HG03575 (cell line): ENCODE measurements around the gene TRAPPC12.
"Not testable (repeated sequence)": the region's sequence is repeated elsewhere in the genome, so short reads cannot be mapped to it uniquely, and the experiment has no call there.

Experiments
- ATAC-seq: cut with Tn5 transposase; IDR thresholded peaks from one replicate; pipeline ENCODE4 v1.9.1; 2021; ENCODE audit not compliant: unreplicated experiment, insufficient number of reproducible peaks, low FRiP score; ENCODE audit errors: extremely low read depth

TRAPPC12 gene

DNA sequence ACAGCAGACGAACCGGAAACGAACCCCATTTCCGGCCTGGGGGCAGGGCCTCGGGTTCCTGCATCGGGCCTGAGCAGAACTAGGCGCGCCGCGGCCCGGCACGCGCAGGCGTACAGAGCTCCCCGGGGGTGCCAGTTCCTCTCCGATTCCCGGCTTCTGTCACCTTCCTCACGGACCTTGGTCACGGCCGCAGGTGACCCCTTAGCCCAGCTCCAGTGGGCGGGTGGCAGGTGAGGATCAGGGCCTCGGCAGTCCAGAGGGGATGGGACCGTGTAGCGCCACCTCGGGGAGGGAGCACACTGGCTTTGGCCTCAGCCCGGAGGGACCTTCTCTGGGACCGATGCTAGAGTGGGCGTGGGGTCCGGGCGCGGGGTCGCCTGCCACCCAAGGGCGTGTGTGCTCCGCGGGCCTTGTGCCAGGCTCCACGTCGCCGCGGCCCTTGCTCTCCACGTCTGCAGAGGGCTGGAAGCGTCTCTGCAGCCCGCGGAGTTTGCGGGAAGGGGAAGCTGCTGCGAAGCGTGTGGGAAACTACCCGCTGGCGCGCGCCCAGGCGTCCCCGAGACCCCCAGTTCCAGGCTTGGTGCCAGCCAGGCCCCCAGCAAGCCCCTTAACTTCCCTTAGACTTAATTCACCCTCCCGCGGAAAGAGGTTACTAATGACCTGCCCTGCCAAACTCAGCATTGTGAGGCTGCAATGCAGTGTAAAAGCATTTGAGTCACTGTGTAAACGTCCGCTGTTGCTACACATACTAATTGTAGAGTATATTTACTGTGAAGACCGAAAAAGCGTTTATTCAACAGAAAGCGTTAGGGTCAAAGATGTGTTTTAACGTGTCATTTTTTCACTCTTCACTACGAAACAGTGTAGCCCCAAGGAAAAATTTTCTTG, at the start of gene TRAPPC12:
Gene TRAPPC12, plus strand, starts transcription at position 48 of the 888 bp plus-strand sequence. CDS start 7,930 bp downstream, outside the sequence.
- peak; percentile 30 for ATAC-seq

DNA sequence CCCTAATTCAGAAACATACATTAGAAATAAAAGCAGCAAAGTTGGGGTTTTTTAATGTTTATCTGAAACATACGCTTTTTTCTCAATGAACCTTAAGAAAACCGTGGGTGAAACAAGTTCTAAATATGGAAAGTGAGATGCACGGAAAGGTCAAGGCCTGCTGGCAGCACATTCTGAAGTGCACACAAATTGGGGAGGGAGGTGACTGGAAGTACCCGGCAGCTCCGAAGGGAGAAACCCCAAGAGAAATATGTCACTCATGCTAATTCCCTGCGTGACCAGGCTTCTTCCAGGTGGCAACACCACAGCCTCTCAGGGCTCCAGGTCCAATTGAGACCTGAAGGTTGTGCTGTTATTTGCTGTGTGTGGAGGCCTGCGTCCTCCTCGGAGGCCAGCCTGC, 47.4 kb upstream of the TRAPPC12 start:
- ATAC-seq = no peak

DNA sequence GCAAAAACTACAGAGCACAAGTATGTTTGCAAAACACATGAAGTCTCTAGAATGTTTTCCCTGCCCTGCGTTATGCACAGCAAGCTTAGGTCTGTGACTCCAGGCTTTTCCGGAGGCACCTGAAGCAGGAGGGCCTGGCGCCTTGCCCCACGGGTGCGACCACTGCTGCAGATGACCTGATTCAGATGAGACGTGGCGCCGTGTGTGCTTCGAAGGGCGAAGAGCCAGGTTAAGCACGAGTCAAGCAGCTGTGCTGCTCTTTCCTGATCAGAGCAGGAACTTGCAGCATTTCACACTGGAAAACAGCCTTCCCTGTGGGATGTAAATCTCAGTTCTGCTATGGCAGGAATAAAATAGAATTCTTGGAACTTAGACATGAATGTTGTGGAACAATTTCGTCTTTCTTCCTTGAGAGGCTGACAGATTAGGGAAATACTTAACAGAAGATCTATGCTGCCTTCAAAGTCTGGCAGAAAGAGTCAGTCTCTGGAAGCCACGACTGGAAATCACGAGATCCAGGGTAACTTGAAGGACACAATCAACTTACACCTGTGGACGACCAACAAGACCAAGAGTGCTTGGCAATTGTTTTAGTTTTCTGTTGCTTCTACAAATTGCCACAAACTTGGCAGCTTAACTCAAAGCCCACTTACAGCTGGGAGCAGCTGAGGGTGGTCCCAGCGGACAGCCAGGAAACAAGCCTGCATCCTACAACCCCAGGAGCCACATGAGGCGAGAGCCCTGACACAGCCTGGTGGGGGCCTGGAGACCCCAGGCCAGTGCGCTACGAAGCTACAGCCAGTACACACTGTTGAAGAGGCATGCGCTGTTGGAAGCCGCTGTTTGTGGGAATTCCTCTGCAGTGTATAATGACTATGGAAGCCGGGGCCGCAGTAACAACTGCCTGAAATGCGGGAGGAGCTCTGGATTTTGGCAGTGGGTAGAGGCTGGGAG, 44.8 kb upstream of the TRAPPC12 start:
- ATAC-seq = no peak

DNA sequence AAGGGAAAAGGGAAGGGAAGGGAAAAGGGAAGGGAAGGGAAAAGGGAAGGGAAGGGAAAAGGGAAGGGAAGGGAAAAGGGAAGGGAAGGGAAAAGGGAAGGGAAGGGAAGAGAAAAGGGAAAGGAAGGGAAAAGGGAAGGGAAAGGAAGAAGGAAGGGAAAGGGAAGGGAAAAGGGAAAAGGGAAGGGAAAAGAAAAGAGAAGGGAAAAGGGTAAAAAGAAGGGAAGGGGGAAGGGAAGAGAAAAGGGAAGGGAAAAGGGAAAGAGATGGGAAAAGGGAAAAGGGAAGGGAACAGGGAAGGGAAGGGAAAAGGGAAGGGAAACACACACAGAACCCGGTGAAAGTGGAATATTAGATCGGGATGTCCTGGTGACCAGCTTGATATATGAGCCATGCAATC, 42.6 kb upstream of the TRAPPC12 start:
- ATAC-seq = no peak

DNA sequence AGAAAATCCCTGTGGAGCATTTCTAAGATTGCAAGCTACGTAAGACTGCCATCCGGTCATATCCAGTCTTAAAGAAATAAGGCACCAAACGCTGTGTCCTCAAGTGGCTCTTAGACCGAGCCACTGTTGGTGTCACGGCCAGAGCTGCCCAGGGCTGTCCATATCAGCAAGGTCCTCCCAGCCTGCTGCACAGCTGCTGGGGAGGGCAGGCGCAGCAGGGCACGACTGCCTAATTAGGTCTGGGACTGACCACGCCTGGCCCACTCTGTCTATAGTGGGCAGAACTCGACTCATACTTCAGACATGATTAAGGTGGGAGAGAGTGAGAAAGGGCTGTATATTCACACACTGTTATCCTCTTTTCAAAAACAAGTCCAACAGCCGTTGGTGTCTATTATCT, 41.2 kb upstream of the TRAPPC12 start:
- ATAC-seq = no peak

DNA sequence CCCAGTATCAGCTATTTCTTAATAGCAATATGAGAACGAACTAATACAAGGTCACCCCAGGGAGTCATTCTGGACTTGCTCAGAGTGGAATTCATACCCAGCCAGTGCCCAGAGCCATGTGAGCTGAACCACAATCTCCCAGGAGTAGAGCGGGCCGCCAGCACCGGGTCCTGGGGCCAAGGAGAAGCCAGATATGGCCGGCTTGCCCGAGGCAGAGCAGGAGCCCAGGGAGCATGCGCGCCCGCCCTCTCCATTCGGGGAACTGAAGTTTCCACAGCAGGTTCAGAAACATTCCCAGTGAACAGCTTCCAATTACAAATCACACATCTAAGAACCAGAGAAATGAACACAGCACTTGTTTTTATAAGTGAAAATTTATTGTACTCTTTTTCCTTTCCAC, 39.4 kb upstream of the TRAPPC12 start:
- ATAC-seq = no peak

DNA sequence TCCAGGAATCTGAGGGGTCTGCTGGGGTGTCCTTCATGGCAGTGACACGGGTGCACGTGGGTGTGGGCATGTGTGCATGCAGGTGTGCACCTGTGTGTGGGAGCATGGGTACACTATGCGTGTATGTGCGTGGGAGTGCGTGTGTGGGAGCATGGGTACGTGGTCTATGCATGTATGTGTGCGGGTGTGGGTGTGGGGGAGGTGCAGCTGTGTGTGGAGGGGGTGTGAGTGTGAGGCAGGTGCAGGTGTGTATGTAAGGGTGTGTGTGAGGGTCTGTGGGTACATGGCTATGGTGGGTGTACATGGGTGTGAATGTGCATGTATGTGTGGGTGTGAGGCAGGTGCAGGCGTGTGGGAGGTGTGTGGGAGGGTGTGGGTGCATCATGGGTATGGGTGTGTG, 38.2 kb upstream of the TRAPPC12 start:
- no peak for ATAC-seq

DNA sequence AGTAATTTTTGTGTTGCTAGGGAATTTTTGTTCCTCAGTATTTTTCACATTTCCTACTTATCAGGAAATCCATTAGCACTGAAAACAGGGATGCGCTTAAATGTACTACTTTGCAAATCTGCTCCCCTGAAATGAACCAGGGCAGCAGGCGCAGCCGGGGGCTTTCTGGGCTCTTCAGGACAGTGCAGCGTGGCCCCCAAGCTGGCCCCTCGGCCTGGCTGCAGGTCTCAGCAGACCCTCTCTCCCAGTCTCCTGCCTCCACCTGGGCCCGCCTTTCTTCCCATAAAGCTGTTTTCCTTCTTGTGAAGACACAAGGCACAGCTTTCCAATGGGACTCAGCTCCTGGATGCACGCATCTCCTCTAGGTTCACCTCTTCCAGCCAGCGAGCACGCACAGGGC, 37.2 kb upstream of the TRAPPC12 start:
- no peak for ATAC-seq

DNA sequence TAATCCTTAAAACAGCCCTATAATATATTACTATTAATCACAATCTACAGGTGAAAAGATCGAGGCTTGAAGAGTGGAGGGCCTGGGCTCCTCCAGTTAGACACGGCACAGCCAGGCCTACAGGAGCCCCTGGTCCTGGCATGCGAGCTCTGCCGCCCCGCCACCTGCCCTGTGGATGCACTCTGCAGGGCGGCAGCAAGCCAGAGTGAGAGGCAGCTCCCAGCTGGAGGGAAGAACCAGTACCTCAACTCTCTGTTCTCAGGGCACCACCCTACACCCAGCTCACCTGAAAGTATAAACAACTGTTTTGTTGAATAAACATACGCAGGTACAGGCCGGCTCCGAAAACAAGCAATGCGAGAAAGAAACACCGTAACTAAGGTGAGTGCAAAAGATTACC, 36.5 kb upstream of the TRAPPC12 start:
- ATAC-seq = no peak

DNA sequence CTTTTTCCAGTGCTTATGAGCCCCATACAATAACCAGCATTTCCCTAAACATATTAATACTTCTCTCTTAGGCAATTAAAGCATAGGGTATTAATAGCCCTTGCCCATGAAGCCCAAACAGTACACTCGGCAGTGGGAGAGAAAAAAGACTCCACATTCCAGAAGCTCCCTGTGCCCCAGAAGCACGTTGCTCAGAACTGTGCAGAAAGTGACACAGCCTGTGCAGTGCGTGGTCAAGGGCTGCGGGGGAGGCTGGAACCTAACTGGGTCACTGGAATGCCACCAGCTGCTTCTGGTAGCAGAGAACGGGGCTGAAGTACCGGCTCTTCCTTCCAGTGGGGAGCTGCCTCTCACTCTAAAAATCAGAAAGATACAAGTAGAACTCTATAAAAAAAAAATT, 34.6 kb upstream of the TRAPPC12 start:
- ATAC-seq = no peak

DNA sequence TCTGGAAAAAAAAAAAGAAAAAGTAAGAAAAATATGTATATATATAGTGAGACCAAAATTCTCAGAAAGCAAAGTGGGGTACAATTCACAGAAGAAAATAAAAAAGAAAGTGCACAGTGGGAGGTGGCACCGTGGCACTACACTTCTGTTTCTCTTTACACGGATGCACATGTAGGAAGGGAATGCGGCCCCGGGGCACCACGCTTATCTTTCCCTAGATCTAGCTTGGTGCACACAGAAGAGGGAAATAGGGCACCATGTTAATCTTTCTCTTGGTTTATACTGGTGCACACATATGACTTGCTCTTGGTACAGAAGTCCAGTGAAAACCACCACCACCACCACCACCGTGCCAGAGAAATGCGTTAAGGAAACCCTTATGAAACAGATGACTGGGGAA, 33.9 kb upstream of the TRAPPC12 start:
- ATAC-seq = no peak

DNA sequence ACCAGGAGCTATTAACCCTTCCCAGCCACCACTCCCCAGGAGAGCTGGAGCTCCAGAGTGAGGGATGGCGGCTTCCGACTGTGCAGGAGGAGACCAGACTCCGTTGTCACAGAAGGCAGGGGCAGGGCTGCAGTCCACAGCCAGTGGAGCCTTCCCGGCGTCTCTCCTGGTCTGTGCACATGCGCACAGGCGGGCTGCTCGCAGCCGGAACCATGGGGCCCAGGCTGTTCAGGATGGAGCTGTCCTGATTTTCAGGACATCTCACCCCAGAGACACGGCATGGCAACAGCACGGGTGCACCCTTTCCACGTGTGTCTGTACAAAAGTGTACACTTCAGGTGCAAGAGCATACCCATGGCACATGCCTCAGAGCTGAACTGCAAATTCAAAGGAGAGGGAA, 30.7 kb upstream of the TRAPPC12 start:
- no peak for ATAC-seq

DNA sequence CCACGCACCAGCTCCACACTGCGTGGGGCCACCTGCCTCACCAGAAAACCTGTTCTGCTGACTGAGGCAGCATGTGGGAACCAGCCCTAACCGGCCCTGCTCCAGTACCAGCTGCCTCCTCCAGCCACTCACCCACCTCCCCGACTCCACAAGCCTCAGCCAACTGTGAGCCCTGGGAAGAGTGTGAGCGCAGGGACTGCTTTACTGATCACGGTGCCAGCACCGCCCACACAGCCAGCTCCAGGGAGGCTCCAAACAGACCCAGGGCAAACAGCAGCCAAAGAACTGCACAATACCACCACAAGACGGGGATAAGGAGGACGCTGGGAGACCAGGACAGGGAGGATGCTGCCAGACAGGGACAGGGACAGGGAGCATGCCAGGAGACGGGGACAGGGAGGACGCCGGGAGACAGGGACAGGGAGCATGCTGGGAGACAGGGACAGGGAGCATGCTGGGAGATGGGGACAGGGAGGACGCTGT, 30.2 kb upstream of the TRAPPC12 start:
- ATAC-seq = no peak

DNA sequence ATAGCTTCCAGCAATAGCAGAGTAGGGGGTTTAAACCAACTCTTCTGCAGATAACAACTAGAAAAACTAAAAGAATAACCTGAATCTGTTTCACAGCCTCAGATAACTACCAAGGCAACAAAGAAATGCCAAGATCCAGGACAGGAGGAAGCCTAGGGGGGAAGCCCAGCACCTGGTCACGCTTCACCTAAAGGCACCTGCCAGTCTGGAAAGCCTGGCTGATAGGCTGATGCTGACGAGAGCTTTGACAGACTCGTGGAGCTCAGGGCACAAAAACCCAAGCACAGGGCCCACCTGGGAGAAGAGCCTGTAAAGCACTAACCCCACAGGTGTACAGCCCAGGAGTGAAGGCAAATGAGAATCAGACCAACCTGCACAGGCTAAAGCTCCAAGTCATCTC, 24.5 kb upstream of the TRAPPC12 start:
- no peak for ATAC-seq

DNA sequence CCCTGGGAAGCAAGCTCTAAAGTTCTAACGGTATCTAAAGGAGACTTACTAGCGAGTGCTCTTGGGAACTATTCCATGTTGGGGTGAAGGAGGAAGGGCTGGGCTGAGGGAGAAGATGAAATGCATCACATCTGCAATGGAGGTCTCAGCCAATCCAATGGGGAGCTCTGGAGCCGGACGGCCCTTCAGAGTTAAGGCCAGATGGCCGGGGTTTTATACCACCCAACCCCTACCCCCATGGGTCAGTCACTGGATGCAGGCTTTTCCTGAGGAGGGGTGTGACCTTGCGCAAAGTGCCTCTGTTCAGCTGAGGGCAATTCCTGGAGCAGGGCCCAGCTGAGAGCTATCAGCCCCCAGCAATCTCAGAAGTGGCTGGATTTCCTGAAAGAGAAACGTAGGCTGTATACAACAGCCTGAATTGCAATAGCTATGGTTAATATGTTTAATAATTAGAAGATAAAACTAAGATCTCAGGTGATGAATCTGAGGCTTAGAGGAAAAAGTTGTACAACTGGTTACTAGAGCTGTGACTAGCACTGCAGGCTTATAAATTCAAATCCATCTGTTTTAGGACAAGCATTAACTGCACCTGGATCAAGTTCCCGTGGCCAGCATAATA, 23.4 kb upstream of the TRAPPC12 start:
- no peak for ATAC-seq

DNA sequence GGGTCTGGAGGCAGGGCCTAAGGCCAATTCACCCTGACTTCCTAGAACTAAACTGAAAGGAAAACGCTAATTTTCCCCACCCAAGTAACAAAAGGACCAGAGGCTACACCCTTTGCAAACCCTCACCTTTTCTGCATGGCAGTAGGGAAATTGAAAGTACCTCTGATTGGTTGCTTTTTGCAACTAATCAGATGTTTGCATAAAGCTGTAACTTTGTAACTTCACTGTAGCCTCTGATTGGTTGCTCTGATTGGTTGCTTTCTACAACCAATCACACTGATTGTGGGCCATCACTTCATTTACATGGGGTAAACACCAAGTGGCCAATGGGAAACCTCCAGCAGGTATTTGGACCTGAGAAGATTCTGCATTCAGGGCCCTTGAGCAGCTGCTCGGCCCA, 22.7 kb upstream of the TRAPPC12 start:
- ATAC-seq = no peak

DNA sequence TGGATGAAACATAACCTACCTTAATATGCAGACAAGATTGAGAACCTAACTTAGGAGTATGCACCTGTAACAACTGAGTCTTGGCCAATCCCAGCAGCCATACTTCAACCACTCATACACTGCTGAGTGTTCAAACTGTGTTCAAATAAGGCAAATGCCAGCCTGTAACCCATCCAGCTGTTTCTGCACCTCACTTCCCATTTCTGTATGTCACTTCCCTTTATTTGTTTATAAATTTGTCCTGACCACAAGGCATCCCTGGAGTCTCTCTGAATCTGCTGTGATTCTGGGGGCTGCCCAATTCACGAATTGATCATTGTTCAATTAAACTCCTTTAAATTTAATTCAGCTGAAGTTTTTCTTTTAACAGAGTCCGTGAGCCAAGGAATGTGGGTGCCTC, 22.0 kb upstream of the TRAPPC12 start:
- ATAC-seq = not testable (repeated sequence)

DNA sequence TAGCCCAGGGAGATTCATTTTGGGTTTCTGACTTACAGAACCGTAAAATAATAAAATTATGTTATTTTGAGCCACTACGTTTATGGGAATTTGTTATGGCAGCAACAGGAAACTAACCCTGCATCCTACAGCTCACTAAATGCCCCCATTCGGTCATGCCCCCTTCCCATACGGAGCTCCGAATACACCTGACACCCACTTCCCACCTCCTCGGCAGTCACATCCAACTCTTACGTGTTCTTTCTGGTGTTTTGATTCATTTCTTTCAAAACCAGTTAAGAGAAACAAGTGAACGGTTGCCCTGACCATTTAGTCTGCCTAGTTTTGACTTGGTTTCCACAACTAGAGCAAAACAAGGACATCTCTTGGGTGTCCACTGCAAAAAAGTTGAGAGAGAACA, 21.6 kb upstream of the TRAPPC12 start:
- no peak for ATAC-seq
